Measurements from ENCODE around the gene SPACA6. TPM values are rescaled to one million over a fixed set of nuclear protein-coding genes. Genes with fewer than 3 reads are reported as not detected.
"Not testable (repeated sequence)": the region's sequence is repeated elsewhere in the genome, so short reads cannot be mapped to it uniquely, and the experiment has no call there.

The SPACA6 gene, protein sequence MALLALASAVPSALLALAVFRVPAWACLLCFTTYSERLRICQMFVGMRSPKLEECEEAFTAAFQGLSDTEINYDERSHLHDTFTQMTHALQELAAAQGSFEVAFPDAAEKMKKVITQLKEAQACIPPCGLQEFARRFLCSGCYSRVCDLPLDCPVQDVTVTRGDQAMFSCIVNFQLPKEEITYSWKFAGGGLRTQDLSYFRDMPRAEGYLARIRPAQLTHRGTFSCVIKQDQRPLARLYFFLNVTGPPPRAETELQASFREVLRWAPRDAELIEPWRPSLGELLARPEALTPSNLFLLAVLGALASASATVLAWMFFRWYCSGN
- 1 to 10 TPM; 4.3 to 6.4 TPM for total RNA-seq
- total RNA-seq: 3.0 to 4.3 reads per million in 2 donors

DNA sequence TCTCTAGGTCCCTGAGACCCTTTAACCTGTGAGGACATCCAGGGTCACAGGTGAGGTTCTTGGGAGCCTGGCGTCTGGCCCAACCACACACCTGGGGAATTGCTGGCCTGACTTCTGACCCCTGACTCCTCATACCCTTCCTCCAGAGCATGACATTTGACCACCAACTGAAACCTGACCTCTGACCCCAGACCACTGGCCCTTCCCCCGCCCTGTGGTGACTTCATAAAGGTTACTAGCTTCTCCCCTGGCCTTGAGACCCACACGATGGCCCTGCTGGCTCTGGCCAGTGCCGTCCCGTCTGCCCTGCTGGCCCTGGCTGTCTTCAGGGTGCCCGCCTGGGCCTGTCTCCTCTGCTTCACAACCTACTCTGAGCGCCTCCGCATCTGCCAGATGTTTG, at the start of gene SPACA6:
Gene SPACA6 (plus strand): TSS at position 71 of the 400 bp plus-strand sequence. CDS start 197 bp downstream, at position 268.
- H3K9me3 ChIP-seq (ENCODE audit: control insufficient read depth, low read length, poor library complexity, severe bottlenecking): no peaks in the 10 kb centered on the region
- Mint-ChIP-seq H3K4me3 (peak within 1 kb of the TSS; percentile 68), H3K4me1 (peaks cover 35% of the 10 kb centered on the region), H3K27ac (peak within 1 kb of the TSS; percentile 96), H3K36me3 (ENCODE audit: low read depth) (peaks cover 14% of the 10 kb centered on the region), H3K27me3 (no peaks in the 10 kb centered on the region)
- DNase-seq (no peak), ATAC-seq (no peak)

GRCh38 chr19:51644636-51645271, 48.4 kb upstream of the SPACA6 start:
- H3K27ac Mint-ChIP-seq: no peak overlapping the region
- H3K9me3 ChIP-seq (ENCODE audit: control insufficient read depth, low read length, poor library complexity, severe bottlenecking): no peaks in the 10 kb centered on the region
- peak overlapping the region; percentile 63 for H3K4me3 Mint-ChIP-seq
- peaks cover 54% of the 10 kb centered on the region for H3K27me3 Mint-ChIP-seq
- DNase-seq (no peak), ATAC-seq (no peak)
- H3K36me3 Mint-ChIP-seq (ENCODE audit: low read depth): peaks cover 6% of the 10 kb centered on the region
- peaks cover 9% of the 10 kb centered on the region for H3K4me1 Mint-ChIP-seq

DNA sequence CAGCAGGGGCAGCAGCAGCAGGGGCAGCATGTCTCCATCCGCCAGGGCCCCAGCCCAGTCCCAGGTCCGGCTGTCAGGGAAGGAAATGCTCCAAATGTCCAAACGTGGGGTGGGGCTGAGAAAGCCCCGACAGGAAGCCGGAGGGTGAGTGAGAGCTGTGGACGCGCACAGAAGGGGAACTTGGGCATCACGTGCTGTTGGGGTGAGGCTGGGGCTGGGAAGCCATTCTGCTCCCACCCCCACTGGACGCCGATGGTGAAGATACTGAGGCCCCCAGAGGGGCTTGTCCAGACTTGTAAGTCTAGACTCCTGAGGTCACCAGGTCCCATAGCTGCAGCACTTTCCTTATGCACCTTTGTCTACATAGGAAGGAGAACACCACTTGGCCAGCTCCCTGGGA, 46.4 kb upstream of the SPACA6 start, which contains the start of gene SIGLEC14:
Gene SIGLEC14 (minus strand): TSS at position 96 of the 400 bp plus-strand sequence. CDS start 66 bp downstream, at position 30.
- Mint-ChIP-seq H3K27me3 (peaks cover 57% of the 10 kb centered on the region), H3K4me3 (peak within 1 kb of the TSS; percentile 19)
- H3K27ac Mint-ChIP-seq; DNase-seq; H3K4me1 Mint-ChIP-seq; H3K9me3 ChIP-seq (ENCODE audit: control insufficient read depth, low read length, poor library complexity, severe bottlenecking); H3K36me3 Mint-ChIP-seq (ENCODE audit: low read depth): not testable (repeated sequence)
- peak; percentile 54 for ATAC-seq

GRCh38 chr19:51647318-51647717, 45.8 kb upstream of the SPACA6 start:
- DNase-seq (no peak), ATAC-seq (no peak)
- no peak overlapping the region for H3K27ac Mint-ChIP-seq
- H3K36me3 Mint-ChIP-seq (ENCODE audit: low read depth): peaks cover 9% of the 10 kb centered on the region
- peaks cover 9% of the 10 kb centered on the region for H3K4me1 Mint-ChIP-seq
- peaks cover 62% of the 10 kb centered on the region for H3K27me3 Mint-ChIP-seq
- H3K4me3 Mint-ChIP-seq: no peak overlapping the region
- no peaks in the 10 kb centered on the region for H3K9me3 ChIP-seq (ENCODE audit: control insufficient read depth, low read length, poor library complexity, severe bottlenecking)

DNA sequence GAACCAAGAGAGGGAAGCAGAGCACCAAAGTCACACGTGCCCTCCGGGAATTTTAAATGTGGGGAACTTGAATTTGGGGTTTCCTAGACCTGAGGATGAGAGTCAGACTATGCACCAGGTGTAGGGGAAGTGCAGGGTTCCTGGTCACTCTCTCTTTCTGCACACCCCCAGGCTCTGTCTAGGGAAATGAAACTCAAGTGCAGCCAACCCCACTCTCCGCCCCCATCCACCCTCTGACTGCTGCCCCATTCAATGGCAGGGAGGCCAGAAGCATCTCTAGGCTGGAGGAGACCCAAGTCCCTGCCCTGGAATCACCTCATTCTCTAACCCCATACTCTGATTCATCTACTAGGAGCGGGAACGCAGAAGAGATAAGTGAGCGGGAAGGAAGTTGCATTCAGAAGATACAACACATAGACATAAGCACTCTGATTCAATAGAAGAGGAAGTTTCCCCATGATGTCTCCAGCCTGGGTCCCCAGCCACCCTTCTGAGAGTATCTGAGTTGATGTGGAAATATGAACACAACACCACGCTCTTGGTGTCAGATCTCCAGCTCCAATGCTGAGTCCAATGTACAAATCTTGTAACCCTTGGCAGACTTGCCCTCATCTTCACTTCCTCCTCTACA, 41.8 kb upstream of the SPACA6 start:
- peaks cover 4% of the 10 kb centered on the region for H3K36me3 Mint-ChIP-seq (ENCODE audit: low read depth)
- ATAC-seq: peak; percentile 71
- no peak overlapping the region for H3K27ac Mint-ChIP-seq
- H3K9me3 ChIP-seq (ENCODE audit: control insufficient read depth, low read length, poor library complexity, severe bottlenecking): no peaks in the 10 kb centered on the region
- no peak for DNase-seq
- peaks cover 2% of the 10 kb centered on the region for H3K4me1 Mint-ChIP-seq
- H3K27me3 Mint-ChIP-seq: peaks cover 62% of the 10 kb centered on the region
- no peak overlapping the region for H3K4me3 Mint-ChIP-seq

DNA sequence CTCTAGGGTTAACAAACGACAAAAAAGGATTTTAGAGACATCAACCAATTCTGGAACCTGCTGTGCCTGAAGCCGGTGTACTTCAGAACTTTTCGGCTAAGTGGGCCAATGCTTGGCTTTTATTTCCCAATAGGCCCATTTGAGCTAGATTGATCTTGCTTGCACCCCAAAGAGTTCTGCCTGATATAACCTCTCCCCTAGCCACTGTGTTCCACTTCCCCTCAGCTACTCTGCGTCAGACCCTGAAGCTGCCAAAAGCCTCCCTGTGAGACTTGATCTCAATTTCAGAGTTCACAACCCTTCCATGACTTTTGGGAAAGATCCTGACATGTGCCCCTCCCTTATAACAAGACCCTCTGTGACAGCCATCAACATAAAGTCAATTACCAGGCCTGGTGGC, 40.9 kb upstream of the SPACA6 start:
- DNase-seq (no peak), ATAC-seq (no peak)
- Mint-ChIP-seq H3K4me3 (no peak overlapping the region), H3K36me3 (ENCODE audit: low read depth) (peaks cover 7% of the 10 kb centered on the region), H3K27ac (no peak overlapping the region), H3K4me1 (peaks cover 10% of the 10 kb centered on the region), H3K27me3 (peaks cover 67% of the 10 kb centered on the region)
- H3K9me3 ChIP-seq (ENCODE audit: control insufficient read depth, low read length, poor library complexity, severe bottlenecking): no peaks in the 10 kb centered on the region

GRCh38 chr19:51653162-51653561, 40.0 kb upstream of the SPACA6 start:
- no peak for DNase-seq
- H3K4me3 Mint-ChIP-seq: no peak overlapping the region
- no peaks in the 10 kb centered on the region for H3K9me3 ChIP-seq (ENCODE audit: control insufficient read depth, low read length, poor library complexity, severe bottlenecking)
- peaks cover 62% of the 10 kb centered on the region for H3K27me3 Mint-ChIP-seq
- no peak overlapping the region for H3K27ac Mint-ChIP-seq
- peaks cover 7% of the 10 kb centered on the region for H3K36me3 Mint-ChIP-seq (ENCODE audit: low read depth)
- peaks cover 10% of the 10 kb centered on the region for H3K4me1 Mint-ChIP-seq
- no peak for ATAC-seq

- H3K27me3 Mint-ChIP-seq: peaks cover 48% of the 10 kb centered on the region
- ATAC-seq (no peak), DNase-seq (no peak)
- peaks cover 7% of the 10 kb centered on the region for H3K36me3 Mint-ChIP-seq (ENCODE audit: low read depth)
- no peak overlapping the region for H3K27ac Mint-ChIP-seq
- no peak overlapping the region for H3K4me3 Mint-ChIP-seq
- H3K9me3 ChIP-seq (ENCODE audit: control insufficient read depth, low read length, poor library complexity, severe bottlenecking): no peaks in the 10 kb centered on the region
- peaks cover 10% of the 10 kb centered on the region for H3K4me1 Mint-ChIP-seq
Observed at GRCh38 chr19:51654783-51655182, 38.3 kb upstream of the SPACA6 start.

GRCh38 chr19:51660975-51661600, 32.0 kb upstream of the SPACA6 start:
- no peak overlapping the region for H3K4me3 Mint-ChIP-seq
- no peaks in the 10 kb centered on the region for H3K9me3 ChIP-seq (ENCODE audit: control insufficient read depth, low read length, poor library complexity, severe bottlenecking)
- peaks cover 9% of the 10 kb centered on the region for H3K36me3 Mint-ChIP-seq (ENCODE audit: low read depth)
- H3K27ac Mint-ChIP-seq: no peak overlapping the region
- DNase-seq (peak in 2 of 3 donors; percentile 12 to 14), ATAC-seq (no peak)
- peaks cover 12% of the 10 kb centered on the region for H3K4me1 Mint-ChIP-seq
- H3K27me3 Mint-ChIP-seq: peaks cover 38% of the 10 kb centered on the region

- no peaks in the 10 kb centered on the region for H3K9me3 ChIP-seq (ENCODE audit: control insufficient read depth, low read length, poor library complexity, severe bottlenecking)
- ATAC-seq (no peak), DNase-seq (no peak)
- H3K36me3 Mint-ChIP-seq (ENCODE audit: low read depth): peaks cover 6% of the 10 kb centered on the region
- H3K4me1 Mint-ChIP-seq: peaks cover 4% of the 10 kb centered on the region
- no peak overlapping the region for H3K4me3 Mint-ChIP-seq
- no peak overlapping the region for H3K27ac Mint-ChIP-seq
- H3K27me3 Mint-ChIP-seq: peaks cover 45% of the 10 kb centered on the region
Observed at GRCh38 chr19:51663650-51664049, 29.5 kb upstream of the SPACA6 start.

- H3K27me3 Mint-ChIP-seq: peaks cover 47% of the 10 kb centered on the region
- no peak overlapping the region for H3K4me3 Mint-ChIP-seq
Observed at GRCh38 chr19:51664131-51664530, 29.0 kb upstream of the SPACA6 start.

DNA sequence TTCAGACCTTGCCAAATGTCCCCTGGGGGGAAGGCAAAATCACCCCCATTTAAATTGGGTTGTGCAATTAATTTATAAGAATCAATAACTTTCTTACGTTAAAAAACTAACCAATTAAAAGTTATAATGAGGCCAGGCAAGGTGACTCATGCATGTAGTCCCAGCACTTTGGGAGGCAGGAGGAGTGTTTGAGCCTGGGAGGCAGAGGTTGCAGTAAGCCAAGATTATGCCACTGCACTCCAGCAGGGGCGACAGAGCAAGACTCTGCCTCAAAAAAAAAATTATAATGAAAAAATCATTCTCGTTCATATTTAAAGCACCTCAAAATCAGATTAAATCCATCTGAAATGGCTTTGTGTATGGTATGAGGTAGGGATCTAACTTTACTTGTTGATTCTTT, 28.1 kb upstream of the SPACA6 start:
- no peak overlapping the region for H3K4me3 Mint-ChIP-seq
- H3K9me3 ChIP-seq (ENCODE audit: control insufficient read depth, low read length, poor library complexity, severe bottlenecking): no peaks in the 10 kb centered on the region
- H3K27ac Mint-ChIP-seq: no peak overlapping the region
- ATAC-seq: no peak
- peaks cover 3% of the 10 kb centered on the region for H3K4me1 Mint-ChIP-seq
- peaks cover 47% of the 10 kb centered on the region for H3K27me3 Mint-ChIP-seq
- DNase-seq: no peak
- H3K36me3 Mint-ChIP-seq (ENCODE audit: low read depth): peaks cover 6% of the 10 kb centered on the region

More at GRCh38 chr19:51664131-51664530, 29.0 kb upstream of the SPACA6 start:
- Mint-ChIP-seq H3K27ac (no peak overlapping the region), H3K4me1 (peaks cover 4% of the 10 kb centered on the region), H3K36me3 (ENCODE audit: low read depth) (peaks cover 6% of the 10 kb centered on the region)
- H3K9me3 ChIP-seq (ENCODE audit: control insufficient read depth, low read length, poor library complexity, severe bottlenecking): no peaks in the 10 kb centered on the region
- no peak for ATAC-seq
- DNase-seq: no peak

GRCh38 chr19:51668216-51668615, 24.9 kb upstream of the SPACA6 start:
- H3K27me3 Mint-ChIP-seq: peaks cover 28% of the 10 kb centered on the region

More at GRCh38 chr19:51668216-51668615, 24.9 kb upstream of the SPACA6 start:
- ATAC-seq: no peak
- peaks cover 3% of the 10 kb centered on the region for H3K36me3 Mint-ChIP-seq (ENCODE audit: low read depth)
- H3K9me3 ChIP-seq (ENCODE audit: control insufficient read depth, low read length, poor library complexity, severe bottlenecking): no peaks in the 10 kb centered on the region
- no peak overlapping the region for H3K4me3 Mint-ChIP-seq
- no peak for DNase-seq
- H3K27ac Mint-ChIP-seq: no peak overlapping the region
- H3K4me1 Mint-ChIP-seq: no peaks in the 10 kb centered on the region
